Thyroid gland (tissue), 4 donors: ENCODE results near the gene MALL.
"Not testable (repeated sequence)": the region's sequence is repeated elsewhere in the genome, so short reads cannot be mapped to it uniquely, and the experiment has no call there.

Source experiments
- CTCF ChIP-seq, 6 experiments: fragments of 200-600 bp in 3 of 6; fragments of 450-650 bp in 3 of 6; sonication (generic) in 3 of 6; IDR thresholded peaks; one replicate each; pipeline ENCODE4 v1.5.1; 2016 to 2019; ENCODE audit warnings: antibody characterized with exemption in 6 of 6, mild to moderate bottlenecking in 2 of 6, inconsistent platforms in 1 of 6, moderate library complexity in 1 of 6
- POLR2A ChIP-seq, 2 donors: fragments of 450-650 bp; IDR thresholded peaks; one replicate each; pipeline ENCODE4 v1.6.1; 2017; ENCODE audit warnings: antibody characterized with exemption in 2 of 2, mild to moderate bottlenecking in 2 of 2, moderate library complexity in 1 of 2

DNA sequence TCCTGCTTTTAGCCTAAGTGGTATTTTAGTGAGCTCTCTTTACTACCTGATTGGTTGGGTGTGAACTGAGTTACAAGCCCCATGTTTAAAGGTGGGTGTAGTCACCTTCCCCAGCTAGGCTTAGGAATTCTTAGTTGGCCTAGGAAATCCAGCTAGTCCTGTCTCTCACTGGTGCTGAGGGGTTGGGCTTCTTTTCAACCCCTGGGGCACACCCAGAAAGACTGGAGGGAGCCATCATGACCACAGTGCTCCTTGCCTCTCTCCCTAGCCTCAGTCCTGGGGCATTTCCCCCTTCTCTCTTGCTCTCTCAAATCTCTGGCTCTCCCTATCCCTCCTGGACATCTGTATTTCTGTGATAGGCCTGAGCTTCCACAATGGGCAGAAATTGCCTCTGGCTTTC is 57.6 kb downstream of the MALL start:
- TF ChIP-seq CTCF, POLR2A (IDR thresholded peaks at IDR 0.05): not testable (repeated sequence)
